Cardiac fibroblast (primary cell): Measurements from ENCODE around the gene SNRNP25.

ENCODE experiments used
- DNase-seq, 2 donors: peaks; one replicate each; pipeline versions ENCODE4 v3.0.0 to v3.0.0-alpha.2; 2010; ENCODE audit warnings: low read depth in 2 of 2
- H3K4me3 ChIP-seq, 2 donors: replicated peaks in 1 of 2; 1 replicate in 1 of 2; 2 replicates in 1 of 2; pipeline ENCODE4 v1.5.1; 2011; ENCODE audit warnings: low read depth in 2 of 2, low read length in 2 of 2, mild to moderate bottlenecking in 2 of 2, moderate library complexity in 1 of 2
- TF ChIP-seq, protein P1 (sequence below): IDR thresholded peaks from one replicate; pipeline ENCODE4 v1.5.1; 2011; ENCODE audit warnings: low read depth, mild to moderate bottlenecking, low read length, inconsistent platforms

Gene SNRNP25

DNA sequence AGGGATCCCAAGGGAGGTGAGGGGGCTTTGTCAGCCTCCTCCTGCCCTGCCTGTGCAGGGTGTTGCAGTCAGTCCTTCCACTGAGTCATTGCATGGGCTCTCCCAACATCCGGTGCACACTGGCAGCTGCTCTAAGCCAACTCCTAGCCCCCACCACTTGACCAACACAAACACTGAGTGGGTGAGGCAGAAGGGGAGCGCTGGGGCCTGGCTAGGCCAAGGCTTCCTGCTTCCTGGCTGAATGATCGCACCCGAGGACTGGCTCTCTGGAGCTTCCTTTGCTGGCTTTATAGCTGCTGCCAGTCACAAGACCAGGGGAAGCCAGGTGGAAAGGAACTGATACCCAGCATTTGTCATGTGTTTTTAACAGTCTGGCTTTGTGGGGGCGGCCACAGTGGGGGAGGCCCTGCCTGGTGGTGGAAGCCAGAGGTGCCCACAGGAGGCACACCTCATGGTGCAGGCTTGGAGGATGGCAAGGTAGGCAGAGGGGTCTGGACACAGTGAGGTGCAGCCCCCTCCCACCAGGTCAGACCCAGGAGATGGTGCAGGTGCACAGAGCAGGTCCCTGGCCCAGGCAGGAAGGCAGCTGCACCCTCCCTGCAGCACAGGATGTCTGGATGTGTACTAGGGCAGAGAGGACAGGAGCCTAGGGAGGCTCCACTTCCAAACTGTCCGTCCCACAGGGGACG is 31.2 kb downstream of the SNRNP25 start:
- H3K4me3 ChIP-seq = no peak overlapping the region
- peak; percentile 94 to 97 for DNase-seq
- TF ChIP-seq, protein P1, sequence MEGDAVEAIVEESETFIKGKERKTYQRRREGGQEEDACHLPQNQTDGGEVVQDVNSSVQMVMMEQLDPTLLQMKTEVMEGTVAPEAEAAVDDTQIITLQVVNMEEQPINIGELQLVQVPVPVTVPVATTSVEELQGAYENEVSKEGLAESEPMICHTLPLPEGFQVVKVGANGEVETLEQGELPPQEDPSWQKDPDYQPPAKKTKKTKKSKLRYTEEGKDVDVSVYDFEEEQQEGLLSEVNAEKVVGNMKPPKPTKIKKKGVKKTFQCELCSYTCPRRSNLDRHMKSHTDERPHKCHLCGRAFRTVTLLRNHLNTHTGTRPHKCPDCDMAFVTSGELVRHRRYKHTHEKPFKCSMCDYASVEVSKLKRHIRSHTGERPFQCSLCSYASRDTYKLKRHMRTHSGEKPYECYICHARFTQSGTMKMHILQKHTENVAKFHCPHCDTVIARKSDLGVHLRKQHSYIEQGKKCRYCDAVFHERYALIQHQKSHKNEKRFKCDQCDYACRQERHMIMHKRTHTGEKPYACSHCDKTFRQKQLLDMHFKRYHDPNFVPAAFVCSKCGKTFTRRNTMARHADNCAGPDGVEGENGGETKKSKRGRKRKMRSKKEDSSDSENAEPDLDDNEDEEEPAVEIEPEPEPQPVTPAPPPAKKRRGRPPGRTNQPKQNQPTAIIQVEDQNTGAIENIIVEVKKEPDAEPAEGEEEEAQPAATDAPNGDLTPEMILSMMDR = no peak

DNA sequence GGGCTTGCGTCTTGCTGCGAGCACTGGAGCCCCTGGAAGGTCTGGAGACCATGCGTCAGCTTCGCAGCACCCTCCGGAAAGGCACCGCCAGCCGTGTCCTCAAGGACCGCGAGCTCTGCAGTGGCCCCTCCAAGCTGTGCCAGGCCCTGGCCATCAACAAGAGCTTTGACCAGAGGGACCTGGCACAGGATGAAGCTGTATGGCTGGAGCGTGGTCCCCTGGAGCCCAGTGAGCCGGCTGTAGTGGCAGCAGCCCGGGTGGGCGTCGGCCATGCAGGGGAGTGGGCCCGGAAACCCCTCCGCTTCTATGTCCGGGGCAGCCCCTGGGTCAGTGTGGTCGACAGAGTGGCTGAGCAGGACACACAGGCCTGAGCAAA is 31.8 kb downstream of the SNRNP25 start:
- TF ChIP-seq, protein P1 = no peak
- no peak for DNase-seq
- no peak overlapping the region for H3K4me3 ChIP-seq

DNA sequence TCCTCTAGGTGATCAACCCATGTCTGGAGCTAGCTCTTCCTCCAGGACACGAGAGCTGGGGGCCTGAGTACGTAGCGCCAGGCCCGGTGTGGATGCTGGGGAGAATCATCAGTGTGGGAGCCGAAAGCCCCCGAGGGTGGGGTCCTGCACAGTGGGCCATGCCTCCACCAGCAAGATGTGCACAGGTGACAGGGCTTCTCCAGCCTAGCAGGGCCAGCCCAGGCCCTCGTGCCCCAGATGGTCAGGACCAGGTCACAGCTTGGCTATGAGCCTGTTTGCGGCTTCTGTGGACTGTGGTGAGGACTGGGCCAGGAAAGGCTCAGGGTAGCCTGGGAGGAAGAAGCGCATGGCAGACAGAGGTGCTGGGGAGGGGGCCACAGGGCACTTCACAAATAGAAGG is 32.2 kb downstream of the SNRNP25 start:
- no peak for DNase-seq
- TF ChIP-seq, protein P1 = no peak
- no peak overlapping the region for H3K4me3 ChIP-seq

DNA sequence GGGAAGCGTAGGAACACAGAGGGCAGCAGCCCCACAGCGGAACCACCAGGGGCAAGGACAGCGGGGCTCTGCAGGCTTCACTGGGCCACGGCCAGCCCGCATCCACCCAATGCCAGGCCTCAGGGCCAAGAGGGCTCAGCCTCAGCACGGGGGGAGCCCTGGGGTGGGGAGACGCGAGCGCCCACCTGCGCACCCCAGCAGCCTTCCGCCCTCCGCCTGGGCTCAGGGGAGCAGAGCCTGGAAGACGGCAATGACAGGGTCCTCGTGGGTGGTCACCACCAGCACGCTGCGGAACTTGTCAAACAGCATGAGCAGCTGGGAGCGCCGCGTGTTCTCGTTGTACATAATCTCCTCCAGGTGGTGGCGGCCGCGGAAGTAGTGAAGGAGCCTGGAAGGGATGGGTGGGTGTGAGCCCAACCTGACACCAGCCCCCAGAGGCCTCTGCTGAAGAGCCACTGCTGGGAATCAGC is 32.9 kb downstream of the SNRNP25 start:
- DNase-seq = no peak
- no peak overlapping the region for H3K4me3 ChIP-seq
- TF ChIP-seq, protein P1 = no peak

DNA sequence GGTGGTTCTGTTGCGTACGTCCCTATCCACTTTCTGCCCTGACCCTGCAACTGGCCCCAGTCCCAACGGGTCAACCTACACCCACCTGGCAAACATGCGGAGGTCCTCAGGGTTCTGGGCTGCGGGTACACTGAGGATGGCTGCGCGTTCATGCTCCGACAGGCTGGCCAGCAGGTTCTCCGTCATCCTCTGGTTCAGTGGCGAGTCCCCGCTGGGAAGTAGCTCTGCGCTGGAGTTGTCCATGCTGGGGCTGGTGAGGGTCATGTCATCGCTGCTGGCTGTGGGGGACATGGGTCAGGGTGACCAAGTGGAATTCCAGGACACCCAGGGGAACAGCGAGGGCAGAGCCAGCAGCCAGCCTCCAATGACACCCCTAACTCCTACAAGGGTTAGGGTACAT is 35.0 kb downstream of the SNRNP25 start:
- H3K4me3 ChIP-seq = no peak overlapping the region
- no peak for DNase-seq
- TF ChIP-seq, protein P1 = no peak

DNA sequence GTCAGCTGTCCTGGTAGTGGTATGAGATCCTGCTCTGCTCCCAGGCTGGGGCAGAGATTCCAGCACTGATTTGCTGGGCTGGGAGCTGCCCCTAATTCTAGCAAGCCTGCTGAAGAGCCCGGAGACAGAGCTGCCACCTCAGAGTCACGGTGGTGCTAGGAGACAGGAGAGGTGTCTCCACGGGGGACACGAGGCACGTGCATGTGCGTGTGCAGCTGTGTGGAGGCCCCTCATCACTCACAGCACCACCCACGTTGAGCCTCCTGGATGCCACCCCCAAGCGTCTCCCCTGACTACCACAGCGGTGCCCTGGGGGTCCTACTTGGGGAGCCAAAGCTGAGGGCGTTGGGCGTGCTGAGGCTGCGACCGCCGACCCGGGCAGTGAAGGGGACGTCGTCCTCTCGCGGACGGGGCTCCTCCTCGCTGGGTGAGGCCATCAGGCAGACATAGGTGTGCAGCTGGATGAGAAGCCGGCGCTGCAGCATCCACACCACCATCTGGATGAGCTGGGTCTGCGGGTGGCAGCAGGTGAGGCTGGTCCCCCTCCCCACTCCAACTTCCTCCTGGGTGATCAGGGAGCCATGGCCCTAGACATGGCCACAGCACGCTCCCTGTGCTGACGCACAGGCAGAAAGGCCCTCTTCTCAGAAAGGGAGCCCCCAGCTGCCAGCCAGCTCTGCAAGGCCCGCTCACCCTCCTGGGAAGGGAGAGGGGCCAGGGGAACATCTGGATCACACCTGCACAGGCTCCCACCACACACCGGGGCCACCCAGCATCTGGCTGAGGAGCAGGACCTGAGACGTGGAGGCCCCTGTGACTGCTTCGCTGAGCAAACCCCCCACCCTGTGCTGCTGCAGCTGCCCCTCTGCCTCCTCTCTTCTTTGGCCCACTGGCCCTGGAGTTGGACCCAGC is 36.0 kb downstream of the SNRNP25 start:
- no peak overlapping the region for H3K4me3 ChIP-seq
- no peak for DNase-seq
- TF ChIP-seq, protein P1 = no peak
